ENCODE measurements around the gene PJA1. TPM values are rescaled to one million over a fixed set of nuclear protein-coding genes. Genes with fewer than 3 reads are reported as not detected.

The PJA1 gene
- total RNA-seq, 1 experiment from 2014 or later = 43.1 TPM

- CTCF ChIA-PET = interaction anchor here (1.2 to 2.8 kb wide), 4 partner anchors 38 to 303 kb away, joined by 3 to 27 read pairs (median 4); partner anchors contain the start of gene EFNB1
- H3K4me1 Mint-ChIP-seq = peaks cover 56% of the 10 kb centered on the region
- no peak overlapping the region for H3K4me3 Mint-ChIP-seq
- no peak for TF ChIP-seq ZNF317 (CRISPR knock-in tag; IDR thresholded peaks at IDR 0.05; ENCODE audit: borderline replicate concordance, low read depth)
- TF ChIP-seq TEAD1 (CRISPR knock-in tag; IDR thresholded peaks at IDR 0.05) = no peak
- TF ChIP-seq ZNF512 (CRISPR knock-in tag; IDR thresholded peaks at IDR 0.05; ENCODE audit: borderline replicate concordance) = no peak
- TF ChIP-seq E2F4 (CRISPR knock-in tag; IDR thresholded peaks at IDR 0.05; ENCODE audit: borderline replicate concordance, low read depth) = no peak
- TF ChIP-seq IRF2 (CRISPR knock-in tag; IDR thresholded peaks at IDR 0.05; ENCODE audit: borderline replicate concordance, low read depth) = no peak
- TF ChIP-seq FOXP1 (CRISPR knock-in tag; IDR thresholded peaks at IDR 0.05; ENCODE audit: borderline replicate concordance) = no peak
- no peak for TF ChIP-seq FOXK1 (CRISPR knock-in tag; IDR thresholded peaks at IDR 0.05)
- no peak for TF ChIP-seq FOXP4 (CRISPR knock-in tag; IDR thresholded peaks at IDR 0.05)
- no peak for TF ChIP-seq ZBTB21 (CRISPR knock-in tag; IDR thresholded peaks at IDR 0.05; ENCODE audit: borderline replicate concordance)
- TF ChIP-seq GTF2I (CRISPR knock-in tag; conservative IDR thresholded peaks at IDR 0.05) = no peak
- TF ChIP-seq ZNF219 (CRISPR knock-in tag; IDR thresholded peaks at IDR 0.05; ENCODE audit: borderline replicate concordance) = no peak
- TF ChIP-seq GRHL2 (CRISPR knock-in tag; IDR thresholded peaks at IDR 0.05; ENCODE audit: insufficient replicate concordance, severe bottlenecking) = no peak
- no peak for TF ChIP-seq ZNF425 (CRISPR knock-in tag; conservative IDR thresholded peaks at IDR 0.05)
- TF ChIP-seq HMGA2 (CRISPR knock-in tag; IDR thresholded peaks at IDR 0.05) = no peak
- TF ChIP-seq CREM (CRISPR knock-in tag; IDR thresholded peaks at IDR 0.05) = no peak
- TF ChIP-seq ATF6 (CRISPR knock-in tag; IDR thresholded peaks at IDR 0.05) = no peak
- TF ChIP-seq ZSCAN18 (CRISPR knock-in tag; IDR thresholded peaks at IDR 0.05) = no peak
- H3K36me3 Mint-ChIP-seq = no peaks in the 10 kb centered on the region
- H3K27me3 Mint-ChIP-seq (ENCODE audit: low read depth) = peaks cover 42% of the 10 kb centered on the region
- POLR2A ChIA-PET = no interaction called here
- DNase-seq (ENCODE audit: low spot score) (no peak), ATAC-seq (no peak)
- no peak overlapping the region for H3K27ac Mint-ChIP-seq
- no peaks in the 10 kb centered on the region for H3K9me3 Mint-ChIP-seq
Observed at GRCh38 chrX:69131886-69132285, 33.4 kb downstream of the PJA1 start.

All from WTC11 (cell line).